Skin epidermis (tissue), 12 donors: ENCODE data around the gene ILF2.
"Not testable (repeated sequence)": the region's sequence is repeated elsewhere in the genome, so short reads cannot be mapped to it uniquely, and the experiment has no call there.

ENCODE experiments used
- H3K27ac ChIP-seq, 21 experiments: fragments of 200-600 bp; sonication (generic) in 11 of 21; one replicate each; pipeline ENCODE4 v1.5.0; 2020; ENCODE audit warnings: mild to moderate bottlenecking in 3 of 21, inconsistent platforms in 2 of 21, moderate library complexity in 2 of 21
- H3K4me3 ChIP-seq, 7 experiments: fragments of 200-600 bp; sonication (generic) in 2 of 7; one replicate each; pipeline ENCODE4 v1.5.0; 2020; ENCODE audit warnings: inconsistent platforms in 2 of 7, mild to moderate bottlenecking in 2 of 7, moderate library complexity in 1 of 7

The ILF2 gene

DNA sequence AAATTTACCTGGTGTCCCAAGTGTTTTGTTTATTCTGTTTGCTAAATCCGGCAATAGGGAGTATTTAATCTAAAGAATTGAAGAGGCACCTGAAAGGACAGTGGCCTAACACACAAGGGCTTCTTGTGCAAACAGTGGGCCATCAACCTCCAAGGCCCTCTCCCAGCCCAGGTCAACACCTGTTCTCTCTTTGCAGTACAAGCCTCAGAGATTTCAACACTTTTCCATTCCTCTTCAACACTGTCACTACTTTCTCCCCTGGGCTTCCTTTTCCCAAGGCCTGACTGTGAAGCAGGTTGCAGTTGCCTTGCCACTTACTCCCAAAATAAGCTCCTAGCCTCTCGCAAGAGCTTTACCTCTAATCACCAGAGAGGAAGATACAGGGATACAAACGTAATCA is 15.5 kb downstream of the ILF2 start:
- no peak overlapping the region for H3K27ac ChIP-seq
- H3K4me3 ChIP-seq: no peak overlapping the region

DNA sequence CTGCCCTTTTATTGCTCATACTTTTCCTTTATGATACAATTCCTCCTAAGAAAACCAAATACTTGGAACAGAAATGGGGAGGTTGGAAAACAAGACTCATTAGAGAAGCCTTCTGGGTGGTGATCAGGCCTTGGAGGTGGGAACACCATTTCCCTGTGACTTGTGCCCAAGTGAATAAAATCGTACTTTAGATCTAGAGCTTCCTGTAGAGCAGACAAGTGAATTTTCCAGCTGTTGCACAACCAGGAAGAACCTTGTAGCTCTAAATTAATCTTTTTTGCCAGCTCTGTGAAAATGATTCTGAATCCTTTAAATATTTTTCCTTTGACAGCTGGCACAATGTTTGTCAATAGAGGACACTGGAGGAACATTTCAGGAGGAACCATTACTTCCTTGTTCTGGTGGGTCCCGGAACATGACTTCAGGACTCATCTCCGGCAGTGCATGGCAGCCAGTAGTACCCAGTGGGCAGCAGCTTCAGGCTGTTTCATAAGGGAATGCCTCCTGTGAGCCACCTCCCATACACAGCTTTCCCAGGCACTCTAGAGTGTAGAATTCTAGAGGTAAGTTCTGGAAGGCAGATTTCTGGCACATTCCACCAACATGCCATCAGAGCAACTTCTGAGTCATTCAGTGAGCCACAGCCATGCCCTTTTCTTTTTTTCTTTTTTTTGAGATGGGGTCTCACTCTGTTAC is 17.8 kb downstream of the ILF2 start:
- Histone ChIP-seq H3K4me3 (no peak overlapping the region), H3K27ac (peak overlapping the region in 10 of 21 experiments; percentile 9 to 70 (median 39))

DNA sequence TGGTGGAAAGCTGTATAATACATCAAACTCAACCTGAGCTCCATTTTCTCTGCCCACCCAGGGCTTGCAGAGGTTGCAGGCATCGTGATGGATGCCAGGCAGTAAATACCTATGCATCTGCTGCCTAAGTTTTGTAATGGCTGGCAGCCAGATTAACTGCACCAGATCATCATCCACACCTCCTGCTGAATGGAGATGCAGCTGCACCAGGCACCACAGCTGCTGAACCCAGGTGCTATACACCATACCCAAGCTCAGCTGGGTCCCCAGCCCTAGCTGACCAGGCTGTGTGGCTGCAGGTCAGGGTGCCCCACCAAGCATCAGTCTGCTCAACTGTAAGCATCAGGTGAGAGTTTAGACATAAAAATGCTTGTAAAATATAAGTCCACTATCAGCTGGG is 19.0 kb downstream of the ILF2 start:
- H3K4me3 ChIP-seq: no peak overlapping the region
- no peak overlapping the region for H3K27ac ChIP-seq

DNA sequence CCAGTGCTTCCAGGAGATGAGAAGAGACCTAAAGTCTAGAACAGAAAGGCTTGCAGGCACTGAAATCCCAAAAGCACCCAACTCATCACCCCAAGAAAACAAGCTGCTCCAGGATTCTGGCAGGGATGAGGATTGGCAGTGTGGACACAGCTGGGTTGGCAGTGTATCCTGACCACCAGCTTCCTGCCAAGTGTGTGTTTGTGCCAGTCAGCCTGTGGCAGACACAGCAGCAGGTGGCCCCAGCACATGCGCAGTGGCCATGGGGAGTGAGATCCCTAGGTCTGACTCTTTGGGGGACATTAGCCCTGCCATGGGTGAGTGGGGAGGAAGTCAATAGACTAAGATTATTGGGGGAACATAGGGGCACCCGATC is 20.9 kb downstream of the ILF2 start:
- peak overlapping the region in 1 of 21 experiments; percentile 55 for H3K27ac ChIP-seq

DNA sequence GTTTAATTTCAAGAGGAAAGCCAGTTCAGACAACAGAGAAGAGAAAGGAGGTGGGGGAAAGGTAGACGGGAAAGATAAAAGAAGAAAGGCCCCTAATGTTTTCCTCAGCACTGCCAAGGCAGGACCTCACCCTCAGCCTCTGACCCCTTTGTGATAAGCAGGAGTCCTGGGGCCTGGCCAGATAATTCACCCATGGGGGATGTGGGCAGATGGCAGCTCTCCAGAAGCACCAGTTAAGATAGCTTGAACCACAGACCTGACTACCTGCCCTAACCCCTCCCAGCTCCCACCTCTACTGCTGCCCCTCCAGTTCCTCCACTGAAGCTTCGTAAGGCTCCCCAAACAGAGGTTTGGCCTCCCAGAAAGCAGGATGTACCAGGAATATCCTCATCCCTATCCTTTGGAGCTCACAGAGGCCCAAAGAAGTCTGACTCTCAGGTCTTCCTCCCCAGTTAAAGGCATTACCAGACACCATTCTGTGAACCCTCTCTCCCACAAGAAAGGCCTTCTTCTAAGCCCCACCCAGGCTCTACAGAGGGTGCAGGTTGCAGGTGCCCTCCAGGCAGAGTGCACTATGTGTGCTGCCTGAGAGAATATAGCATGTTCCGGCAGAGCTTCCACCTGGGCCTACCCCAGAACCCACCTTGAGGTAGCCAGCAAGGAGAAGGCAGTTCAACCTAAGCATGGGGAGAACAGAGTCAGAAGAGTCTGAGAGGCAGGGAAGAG is 21.5 kb downstream of the ILF2 start:
- H3K27ac ChIP-seq: peak overlapping the region in 2 of 21 experiments; percentile 28 to 55
- no peak overlapping the region for H3K4me3 ChIP-seq

More for the DNA sequence above, 20.9 kb downstream of the ILF2 start:
- H3K4me3 ChIP-seq: no peak overlapping the region

DNA sequence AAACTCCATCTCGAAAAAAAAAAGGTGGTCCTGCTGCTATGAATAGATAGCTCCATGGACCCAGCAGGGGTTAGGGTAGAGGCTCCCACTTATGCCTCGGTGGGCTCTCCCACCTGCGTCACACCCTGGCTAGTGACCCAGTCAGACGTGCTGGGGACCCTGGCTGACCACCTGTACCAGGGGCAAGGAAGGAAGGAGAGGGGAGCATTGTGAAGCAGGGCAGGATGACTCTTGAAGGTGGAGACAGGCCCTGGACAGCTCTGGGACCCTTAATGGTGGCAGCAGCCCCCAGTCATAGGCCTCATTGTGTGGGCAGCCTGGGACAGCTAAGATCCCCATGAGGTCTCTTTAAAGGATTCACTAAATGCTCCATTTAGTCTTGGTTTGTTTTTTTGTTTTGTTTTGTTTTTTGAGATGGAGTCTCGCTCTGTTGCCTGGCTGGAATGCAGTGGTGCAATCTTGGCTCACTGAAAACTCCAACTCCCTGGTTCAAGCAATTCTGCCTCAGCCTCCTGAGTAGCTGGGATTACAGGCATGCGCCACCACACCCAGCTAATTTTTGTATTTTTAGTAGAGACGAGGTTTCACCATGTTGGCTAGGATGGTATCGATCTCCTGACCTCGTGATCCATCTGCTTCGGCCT is 22.7 kb downstream of the ILF2 start:
- H3K4me3 ChIP-seq: no peak overlapping the region
- H3K27ac ChIP-seq: peak overlapping the region in 1 of 21 experiments; percentile 72

DNA sequence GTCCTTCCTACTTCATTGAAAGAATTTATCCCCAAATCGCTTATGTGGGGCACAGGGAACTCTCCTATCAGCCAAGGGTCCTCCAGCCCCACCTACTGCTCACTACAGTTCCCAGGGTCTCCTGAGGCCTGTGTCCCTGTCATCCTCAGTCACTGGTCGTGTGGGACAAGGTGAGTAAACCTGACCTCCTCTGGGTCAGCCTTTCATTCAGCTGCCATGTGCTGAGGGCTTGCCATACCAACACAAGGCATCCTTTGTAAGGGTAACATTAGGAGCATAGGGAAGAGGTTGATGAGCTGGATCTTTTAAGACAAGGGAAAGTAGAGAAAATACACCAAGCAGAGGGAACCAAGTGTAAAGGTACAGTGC is 23.5 kb downstream of the ILF2 start:
- no peak overlapping the region for H3K4me3 ChIP-seq
- H3K27ac ChIP-seq: peak overlapping the region in 7 of 21 experiments; percentile 3 to 72 (median 18)

DNA sequence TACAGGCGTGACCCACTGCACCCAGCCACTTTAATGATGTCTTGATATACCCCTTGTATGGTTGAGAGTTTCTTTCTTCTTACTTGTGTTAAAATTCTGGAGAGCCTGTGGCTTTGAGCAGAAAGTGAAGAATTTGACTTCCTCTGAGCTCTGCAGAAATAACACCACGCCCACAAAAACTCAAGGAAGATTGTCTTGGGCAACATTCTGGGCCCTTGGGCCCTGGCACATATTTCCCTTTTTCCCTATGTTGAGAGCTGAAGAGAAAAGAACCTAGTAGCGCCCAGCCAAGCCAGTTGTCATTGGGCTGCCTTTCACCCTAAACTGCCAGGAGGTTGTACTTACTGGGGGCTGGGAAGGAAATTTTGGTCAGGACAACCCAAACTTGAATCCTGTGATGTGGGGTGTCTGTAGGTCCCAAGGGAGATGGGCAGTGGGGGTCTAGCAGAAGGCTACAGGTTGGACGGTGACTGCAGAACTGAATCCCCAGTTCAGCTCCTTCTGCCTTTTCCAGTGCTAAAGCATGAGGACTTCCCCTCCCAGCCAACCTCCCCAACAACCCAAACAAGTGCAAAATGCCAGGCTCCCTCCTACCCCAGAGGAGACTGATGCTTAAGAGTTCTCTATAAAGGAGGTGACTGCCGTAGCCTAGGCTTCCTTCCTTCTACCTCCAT is 24.0 kb downstream of the ILF2 start:
- peak overlapping the region in 7 of 21 experiments; percentile 3 to 72 (median 18) for H3K27ac ChIP-seq

DNA sequence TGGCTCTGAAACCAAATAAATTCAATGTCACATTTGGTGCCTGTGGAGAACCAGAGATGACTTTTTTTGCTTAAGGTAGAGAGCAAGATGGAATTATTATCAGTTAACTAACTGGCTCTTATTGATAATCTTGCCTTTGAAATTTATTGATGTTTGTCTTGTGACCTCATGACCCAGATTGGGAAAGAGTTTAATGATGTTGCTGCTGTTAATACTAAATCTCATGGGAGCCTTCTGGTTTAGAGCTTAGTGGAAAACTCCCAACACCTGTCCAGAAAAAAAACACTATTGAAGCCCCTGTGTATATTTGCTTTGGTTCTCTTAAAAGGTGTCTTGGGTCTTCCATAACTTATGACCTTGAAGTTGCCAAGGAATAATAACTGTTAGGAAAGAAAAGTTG is 27.0 kb downstream of the ILF2 start:
- no peak overlapping the region for H3K27ac ChIP-seq

More for the DNA sequence above, 24.0 kb downstream of the ILF2 start:
- H3K4me3 ChIP-seq: no peak overlapping the region

DNA sequence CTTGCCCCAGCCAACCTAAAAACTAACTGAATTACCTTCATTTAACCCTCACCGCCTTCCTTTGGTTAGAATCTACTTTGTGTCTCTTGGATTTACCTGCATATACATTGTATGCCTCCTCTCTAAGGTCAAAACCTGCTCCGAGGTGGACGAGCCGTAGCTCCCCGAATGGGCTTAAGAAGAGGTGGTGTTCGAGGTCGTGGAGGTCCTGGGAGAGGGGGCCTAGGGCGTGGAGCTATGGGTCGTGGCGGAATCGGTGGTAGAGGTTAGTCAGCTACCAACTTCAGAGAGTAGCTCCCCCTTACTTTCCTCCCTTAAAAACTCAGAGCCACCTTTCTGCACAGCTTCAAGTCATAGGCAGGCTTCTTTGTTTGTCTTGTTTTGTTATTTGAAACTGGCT is 27.7 kb downstream of the ILF2 start:
- H3K27ac ChIP-seq: no peak overlapping the region
- no peak overlapping the region for H3K4me3 ChIP-seq

More for the DNA sequence above, 27.0 kb downstream of the ILF2 start:
- H3K4me3 ChIP-seq: no peak overlapping the region

DNA sequence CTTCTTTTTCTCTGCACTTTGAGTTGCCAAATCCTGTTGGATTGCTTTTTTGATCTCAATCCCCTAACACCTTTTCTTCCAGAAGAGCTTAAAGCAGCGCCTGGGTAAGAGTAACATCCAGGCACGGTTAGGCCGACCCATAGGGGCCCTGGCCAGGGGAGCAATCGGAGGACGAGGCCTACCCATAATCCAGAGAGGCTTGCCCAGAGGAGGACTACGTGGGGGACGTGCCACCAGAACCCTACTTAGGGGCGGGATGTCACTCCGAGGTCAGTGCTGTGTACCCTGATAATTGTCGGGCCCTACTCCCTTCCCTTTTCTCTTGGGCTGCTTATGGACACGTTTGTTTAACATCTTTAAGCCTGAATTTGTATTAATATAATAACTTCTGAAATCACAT is 28.6 kb downstream of the ILF2 start:
- no peak overlapping the region for H3K27ac ChIP-seq
- no peak overlapping the region for H3K4me3 ChIP-seq

DNA sequence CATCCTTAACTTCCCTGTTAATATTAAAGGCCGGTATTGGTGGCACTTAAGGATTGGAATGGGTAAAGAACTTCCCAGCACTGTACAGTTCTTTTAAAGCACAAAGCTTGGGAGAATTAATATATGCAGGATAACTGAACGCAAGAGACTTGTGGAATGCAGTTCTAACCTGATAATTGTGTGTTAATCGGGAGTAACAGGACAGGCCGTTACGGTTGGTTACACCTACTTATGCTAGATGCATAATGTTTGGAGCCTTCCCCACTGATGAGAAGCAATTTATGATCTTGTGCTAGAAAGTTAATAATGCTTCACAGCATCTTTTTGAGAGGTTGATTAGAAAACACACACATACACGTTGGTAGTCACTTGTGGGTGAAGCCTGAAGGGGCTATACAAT is 29.9 kb downstream of the ILF2 start:
- no peak overlapping the region for H3K27ac ChIP-seq
- H3K4me3 ChIP-seq: no peak overlapping the region

DNA sequence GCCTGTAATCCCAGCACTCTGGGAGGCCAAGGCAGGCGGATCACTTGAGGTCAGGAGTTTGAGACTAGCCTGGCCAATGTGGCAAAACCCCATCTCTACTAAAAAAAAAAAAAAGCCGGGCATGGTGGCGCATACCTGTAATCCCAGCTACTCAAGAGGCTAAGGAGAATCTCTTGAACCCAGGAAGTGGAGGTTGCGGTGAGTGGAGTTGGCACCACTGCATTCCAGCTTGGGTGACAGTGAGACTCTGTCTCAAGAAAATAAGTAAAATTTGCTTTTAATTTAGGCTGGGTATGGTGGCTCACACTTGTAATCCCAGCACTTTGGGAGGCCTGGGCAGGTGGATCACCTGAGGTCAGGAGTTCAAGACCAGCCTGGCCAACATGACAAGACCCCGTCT is 30.6 kb downstream of the ILF2 start:
- H3K4me3 ChIP-seq, H3K27ac ChIP-seq: not testable (repeated sequence)

DNA sequence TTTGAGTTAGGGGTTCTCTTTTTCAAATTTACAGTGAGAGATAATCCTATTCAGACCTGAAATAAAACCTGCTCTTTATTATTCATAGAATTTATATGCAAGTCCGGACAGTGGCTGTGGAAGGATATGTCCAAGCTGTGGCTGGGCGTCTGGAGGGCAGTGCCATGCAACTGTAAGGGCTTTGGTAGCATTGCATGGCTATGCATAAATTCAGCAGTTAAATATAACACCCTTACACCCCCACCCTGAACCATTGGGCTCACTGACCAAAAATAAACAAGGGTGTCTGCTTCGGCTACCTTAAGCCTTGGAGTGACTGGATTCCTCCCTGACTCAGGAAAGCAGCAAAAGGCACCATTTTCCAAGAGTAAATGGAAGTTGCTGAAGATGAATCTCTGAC is 31.5 kb downstream of the ILF2 start:
- Histone ChIP-seq H3K4me3 (no peak overlapping the region), H3K27ac (no peak overlapping the region)

DNA sequence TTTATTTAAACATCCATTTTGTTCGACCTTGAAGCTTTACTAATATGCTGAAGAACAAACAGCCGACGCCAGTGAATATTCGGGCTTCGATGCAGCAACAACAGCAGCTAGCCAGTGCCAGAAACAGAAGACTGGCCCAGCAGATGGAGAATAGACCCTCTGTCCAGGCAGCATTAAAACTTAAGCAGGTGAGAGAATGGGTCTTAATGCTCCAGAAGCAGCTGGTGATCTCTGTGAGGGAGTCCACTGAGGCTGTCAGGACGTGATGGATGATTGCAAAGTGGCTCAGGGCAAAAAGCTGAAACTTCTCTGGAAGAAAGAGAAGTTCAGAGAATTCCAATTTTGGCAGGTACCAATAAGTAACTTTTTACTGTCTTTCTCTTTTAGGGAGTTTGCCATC is 32.5 kb downstream of the ILF2 start:
- no peak overlapping the region for H3K27ac ChIP-seq
- H3K4me3 ChIP-seq: no peak overlapping the region

DNA sequence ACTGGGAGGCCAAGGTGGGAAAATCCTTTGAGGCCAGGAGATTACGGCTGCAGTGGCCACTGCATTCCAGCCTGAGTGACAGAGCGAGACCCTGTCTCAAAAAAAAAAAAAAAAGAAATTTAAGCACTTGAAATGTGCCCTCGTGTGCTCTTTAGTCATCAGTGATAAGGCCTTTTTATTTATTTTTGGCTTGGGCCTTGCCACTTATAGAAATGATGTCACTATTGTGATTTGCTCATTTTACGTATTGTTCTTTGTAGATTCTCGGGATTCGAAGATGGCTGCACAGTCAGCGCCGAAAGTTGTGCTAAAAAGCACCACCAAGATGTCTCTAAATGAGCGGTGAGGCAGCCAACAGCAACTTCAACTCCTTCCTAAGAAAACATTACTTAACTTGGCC is 34.5 kb downstream of the ILF2 start:
- Histone ChIP-seq H3K27ac (peak overlapping the region in 1 of 21 experiments; percentile 100), H3K4me3 (no peak overlapping the region)

DNA sequence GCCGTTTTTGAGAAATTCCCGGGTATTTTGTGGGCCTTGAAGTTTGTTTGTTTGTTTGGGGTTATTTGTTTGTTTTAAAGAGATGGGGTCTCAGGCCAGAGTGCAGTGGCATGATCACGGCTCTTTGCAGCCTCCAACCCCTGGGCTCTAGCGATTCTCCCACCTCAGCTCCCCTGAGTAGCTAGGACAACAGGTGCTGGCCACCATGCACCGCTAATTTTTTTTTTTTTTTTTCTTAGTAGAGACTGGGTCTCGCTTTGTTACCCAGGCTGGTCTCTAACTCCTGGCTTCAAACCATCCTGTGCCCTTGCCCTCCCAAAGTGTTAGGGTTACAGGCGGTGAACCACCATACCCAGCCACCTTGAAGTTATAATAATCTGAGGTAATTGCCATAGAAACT is 34.9 kb downstream of the ILF2 start:
- Histone ChIP-seq H3K4me3 (peak overlapping the region in 3 of 7 experiments; percentile 57 to 78 (median 62)), H3K27ac (peak overlapping the region in 5 of 21 experiments; percentile 98 to 100 (median 100))

DNA sequence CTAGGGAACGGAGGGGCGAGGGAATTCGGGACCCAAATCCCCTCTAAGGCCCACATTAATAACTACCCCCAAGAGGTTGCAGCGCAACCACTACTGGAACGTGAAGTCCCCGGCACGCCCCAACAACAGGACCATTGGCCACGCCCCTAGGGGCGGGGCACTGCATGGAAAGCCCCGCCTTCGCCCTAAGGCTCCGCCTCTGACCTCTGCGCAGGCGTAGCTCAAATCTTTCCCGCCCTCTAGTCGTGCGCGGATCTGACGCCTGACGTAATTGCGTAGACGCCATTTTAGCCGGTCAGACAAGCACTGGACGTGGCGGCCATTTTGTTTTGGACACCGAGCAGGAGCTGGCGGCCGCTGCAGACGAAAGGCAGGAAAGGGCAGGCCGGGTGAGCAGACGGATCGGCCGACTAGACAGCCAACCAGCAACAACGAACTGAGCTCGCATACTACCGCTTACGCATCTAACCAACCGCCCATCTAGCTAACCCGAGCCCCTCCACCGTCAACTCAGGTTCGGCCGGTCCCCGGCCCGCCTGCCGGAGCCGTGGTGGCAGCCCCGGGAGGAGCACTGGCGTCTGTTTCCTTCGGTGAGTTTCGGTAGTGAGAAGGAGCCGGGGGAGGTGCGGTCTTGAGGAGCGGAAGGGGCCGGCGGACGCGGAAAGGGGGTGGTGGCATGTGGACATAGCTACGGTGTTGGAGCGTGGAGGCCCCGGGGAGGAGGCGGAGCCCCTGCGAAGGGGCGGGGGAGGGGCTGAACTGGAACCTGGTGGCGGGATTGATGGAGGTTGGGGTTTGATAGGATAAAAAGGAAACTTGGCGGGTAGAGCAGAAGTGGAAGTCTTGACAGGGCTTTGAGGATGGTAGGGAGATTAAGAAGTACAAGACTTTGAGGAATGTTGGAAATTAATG is 36.8 kb downstream of the ILF2 start, which contains the start of gene CHTOP:
Gene CHTOP (plus strand): TSS at position 313 of the 912 bp plus-strand sequence. CDS start 2,523 bp downstream, outside the sequence.
- peak within 1 kb of the TSS; percentile 56 to 78 (median 62) for H3K4me3 ChIP-seq
- H3K27ac ChIP-seq: peak within 1 kb of the TSS; percentile 88 to 100 (median 99)

DNA sequence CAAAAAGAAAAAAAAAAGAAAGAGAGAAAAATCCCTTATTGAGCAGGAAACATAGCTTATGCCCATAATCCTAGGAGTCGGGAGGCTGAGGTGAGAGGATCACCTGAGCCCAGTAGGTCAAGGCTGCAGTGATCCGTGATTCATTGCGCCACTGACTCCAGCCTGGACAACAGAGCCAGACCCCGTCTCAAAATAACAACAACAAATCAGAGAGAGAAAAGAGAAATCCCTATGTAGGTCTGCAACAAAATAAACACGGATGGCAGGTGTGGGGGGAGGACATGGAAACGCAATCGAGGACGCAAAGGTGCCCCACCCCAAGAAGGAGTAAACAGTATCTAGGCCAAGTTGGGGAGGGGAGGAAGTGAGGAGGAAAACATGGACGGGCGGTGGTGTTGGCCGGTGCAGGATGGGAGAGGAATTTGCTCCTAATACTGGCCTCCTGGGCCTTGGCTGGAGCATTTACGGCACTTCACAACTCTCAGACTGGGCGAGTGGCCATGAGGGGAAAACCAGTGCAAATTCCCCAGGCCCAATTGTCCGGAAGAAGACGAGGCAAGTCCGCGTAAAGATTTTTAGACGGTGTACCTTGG is 37.5 kb downstream of the ILF2 start:
- H3K4me3 ChIP-seq: peak overlapping the region; percentile 56 to 78 (median 62)
- peak overlapping the region in 20 of 21 experiments; percentile 94 to 100 (median 99) for H3K27ac ChIP-seq
